Inflammatory macrophage treated with lipopolysaccharide for 1 hour (primary cell): Measurements from ENCODE around the gene SETDB1.
A peak's percentile ranks its signal among the peaks of the same experiment; 100 is the strongest.
"Not testable (repeated sequence)": the region's sequence is repeated elsewhere in the genome, so short reads cannot be mapped to it uniquely, and the experiment has no call there.

Source experiments
- DNase-seq, 2 donors: peaks; one replicate each; pipeline ENCODE4 v3.0.0-alpha.2; 2020 to 2022

The SETDB1 gene

DNA sequence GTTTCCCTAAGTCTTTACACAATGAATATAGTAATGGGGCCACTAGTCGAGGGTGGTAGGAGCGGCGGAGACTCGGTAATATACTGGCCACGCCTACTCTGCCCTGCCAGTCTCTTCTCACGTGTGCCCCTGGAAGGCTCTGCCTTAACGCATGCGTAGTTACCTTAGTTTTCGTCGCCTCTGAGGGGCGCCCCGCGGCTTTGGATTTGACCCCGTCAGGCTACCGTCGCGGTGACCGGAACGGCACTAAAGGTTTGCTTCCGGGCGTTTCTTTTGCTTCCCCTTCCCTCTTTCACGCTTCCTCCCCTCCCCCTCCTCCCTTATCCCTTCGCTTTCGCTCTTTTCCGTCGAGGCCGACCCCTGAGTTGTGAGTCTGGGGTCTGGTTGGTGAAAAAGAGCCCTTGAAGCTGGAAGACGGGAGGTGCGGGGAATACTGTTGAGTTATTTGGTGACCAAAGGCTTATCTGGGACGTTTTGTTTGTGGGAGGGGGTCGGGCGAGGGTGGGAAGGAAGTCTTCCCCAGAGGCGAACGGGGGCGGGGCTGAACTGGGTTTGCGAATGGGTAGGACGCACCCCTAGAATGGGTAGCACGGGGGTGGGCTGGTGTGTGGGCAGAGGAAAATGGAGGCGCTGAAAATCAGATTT, at the start of gene SETDB1:
Gene SETDB1 (plus strand): TSS at position 267 of the 645 bp plus-strand sequence. CDS start 1,352 bp downstream, outside the sequence.
- peak; percentile 97 for DNase-seq

GRCh38 chr1:150878931-150879330, 47.2 kb upstream of the SETDB1 start:
- not testable (repeated sequence) for DNase-seq

- peak; percentile 86 to 90 for DNase-seq
Measured at GRCh38 chr1:150881331-150882070, 44.7 kb upstream of the SETDB1 start.

- not testable (repeated sequence) for DNase-seq
Measured at GRCh38 chr1:150883121-150883520, 43.0 kb upstream of the SETDB1 start.

DNA sequence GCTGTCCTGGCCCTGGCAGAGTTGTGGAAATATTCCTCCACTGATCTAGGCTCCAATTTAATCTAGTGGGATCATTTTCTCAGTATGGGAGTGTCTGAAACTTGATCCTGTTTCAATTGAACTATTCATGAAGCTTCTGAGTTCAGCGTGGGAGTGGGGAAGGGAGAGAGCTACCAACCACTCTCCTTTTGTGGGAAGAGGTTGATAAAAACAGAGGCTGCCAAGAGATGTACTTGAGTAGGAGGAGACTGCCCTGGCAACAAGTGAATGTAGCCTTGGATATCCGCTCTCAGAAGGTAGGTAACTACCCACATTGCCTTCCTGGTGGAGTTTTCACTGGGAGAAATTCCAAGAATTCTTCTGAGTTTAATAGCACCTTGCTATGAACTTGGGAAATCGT, 39.1 kb upstream of the SETDB1 start, which contains the start of gene CTXND2:
Gene CTXND2 (plus strand): TSS at position 119 of the 400 bp plus-strand sequence. CDS start 25,179 bp downstream, outside the sequence.
- no peak for DNase-seq

DNA sequence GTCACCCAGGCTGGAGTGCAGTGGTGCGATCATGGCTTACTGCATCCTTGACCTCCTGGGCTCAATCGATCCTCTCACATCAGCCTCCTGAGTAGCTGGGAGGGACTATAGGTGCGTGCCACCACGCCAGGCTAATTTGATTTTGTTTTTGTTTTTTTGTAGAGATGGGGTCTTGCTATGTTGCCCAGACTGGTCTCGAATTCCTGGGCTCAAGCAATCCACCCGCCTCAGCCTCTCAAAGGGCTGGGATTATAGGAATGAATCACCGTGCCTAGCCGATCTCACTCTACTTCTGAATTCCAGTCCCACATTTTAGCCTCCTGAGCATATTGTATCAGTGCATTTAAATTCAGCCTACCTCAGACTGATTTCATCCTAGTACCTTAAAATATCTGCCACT, 37.4 kb upstream of the SETDB1 start:
- no peak for DNase-seq

- no peak for DNase-seq
Measured at GRCh38 chr1:150890033-150890416, 36.1 kb upstream of the SETDB1 start.

DNA sequence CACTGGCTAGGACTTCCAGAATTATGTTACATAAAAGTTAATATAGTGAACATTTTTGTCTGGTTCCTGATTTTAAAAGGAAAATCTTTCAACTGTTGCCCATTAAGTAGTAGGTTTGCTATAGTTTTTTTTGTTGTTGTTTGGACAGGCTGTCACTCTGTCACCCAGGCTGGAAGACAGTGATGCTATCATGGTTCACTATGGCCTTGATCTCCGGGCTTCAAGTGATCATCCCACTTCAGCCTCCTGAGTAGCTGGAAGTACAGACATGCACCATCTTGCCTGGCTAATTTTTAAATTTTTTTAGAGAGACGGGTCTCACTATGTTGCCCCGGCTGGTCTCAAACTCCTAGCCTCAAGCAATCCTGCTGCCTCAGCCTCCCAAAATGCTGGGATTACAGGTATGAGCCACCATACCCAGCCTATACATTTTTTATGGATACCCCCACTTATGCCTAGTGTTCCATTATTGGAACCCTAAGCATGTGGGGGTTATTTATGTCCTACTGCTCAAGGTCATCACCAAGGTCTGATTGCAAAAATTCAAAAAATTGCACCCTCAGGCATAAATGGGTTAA, 32.7 kb upstream of the SETDB1 start:
- DNase-seq, result no peak

DNA sequence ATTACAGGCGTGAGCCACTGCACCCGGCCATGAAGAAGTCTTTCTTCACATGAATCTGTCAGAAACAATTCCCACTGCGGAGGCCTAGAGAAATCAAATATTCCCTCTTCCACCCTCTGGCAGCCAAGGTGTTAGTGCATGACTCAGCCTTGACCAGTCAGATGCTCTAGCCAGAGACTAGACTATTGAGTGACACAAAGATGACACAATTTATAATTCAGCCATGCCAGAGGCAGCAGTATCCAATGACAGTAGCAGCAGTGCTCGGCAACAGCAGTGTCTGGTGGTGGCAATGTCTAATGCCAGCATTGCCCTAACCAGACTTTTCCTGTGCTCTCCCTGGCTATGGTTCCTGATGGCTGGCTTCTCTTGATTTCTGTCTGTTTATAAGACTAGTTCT, 30.5 kb upstream of the SETDB1 start:
- no peak for DNase-seq

DNA sequence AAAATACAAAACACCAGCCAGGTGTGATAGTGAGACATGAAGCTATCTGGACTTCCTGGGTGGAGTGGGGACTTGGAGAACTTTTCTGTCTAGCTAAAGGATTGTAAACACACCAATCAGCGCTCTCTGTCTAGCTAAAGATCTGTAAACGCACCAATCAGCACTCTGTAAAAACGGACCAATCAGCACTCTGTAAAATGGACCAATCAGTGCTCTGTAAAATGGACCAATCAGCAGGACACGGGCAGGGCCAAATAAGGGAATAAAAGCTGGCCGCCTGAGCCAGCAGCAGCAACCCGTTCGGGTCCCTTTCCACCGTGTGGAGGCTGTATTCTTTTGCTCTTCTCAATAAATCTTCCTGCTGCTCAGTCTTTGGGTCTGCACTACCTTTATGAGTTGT, 26.4 kb upstream of the SETDB1 start:
- not testable (repeated sequence) for DNase-seq

DNA sequence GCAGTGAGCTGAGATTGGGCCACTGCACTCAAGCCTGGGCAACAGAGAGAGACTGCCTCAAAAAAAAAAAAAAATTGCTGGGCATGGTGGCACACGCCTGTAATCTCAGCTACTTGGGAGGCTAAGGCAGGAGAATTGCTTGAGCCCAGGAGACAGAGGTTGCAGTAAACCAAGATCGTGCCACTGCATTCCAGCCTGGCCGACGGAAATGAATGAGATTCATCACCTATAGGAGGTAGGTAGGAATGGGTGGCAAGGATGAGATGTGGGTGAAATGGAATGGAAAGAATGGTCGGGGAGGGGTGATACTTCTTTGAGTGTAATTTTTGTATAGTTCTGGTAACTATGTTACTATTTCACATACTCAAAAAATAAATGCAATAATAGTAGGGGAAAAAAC, 23.8 kb upstream of the SETDB1 start:
- DNase-seq, result no peak

DNA sequence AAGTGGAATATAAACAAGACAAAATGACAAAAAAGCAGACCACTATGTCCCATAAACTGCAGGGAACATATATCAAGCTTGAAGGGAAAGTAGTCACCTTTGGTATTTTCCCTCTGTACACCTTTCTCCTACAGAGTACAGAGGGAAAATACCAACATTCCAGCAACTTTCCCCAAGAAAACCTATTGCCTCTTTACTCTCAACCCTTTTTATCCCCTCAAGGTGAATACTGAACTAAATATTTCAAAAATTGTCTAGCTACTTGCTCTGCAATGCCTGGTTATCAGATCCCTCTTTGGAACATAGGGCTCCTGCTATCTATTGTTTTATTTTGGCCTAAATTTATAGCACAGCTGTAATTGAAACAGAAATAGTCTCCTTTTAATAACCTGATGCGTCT, 23.4 kb upstream of the SETDB1 start:
- no peak for DNase-seq

DNA sequence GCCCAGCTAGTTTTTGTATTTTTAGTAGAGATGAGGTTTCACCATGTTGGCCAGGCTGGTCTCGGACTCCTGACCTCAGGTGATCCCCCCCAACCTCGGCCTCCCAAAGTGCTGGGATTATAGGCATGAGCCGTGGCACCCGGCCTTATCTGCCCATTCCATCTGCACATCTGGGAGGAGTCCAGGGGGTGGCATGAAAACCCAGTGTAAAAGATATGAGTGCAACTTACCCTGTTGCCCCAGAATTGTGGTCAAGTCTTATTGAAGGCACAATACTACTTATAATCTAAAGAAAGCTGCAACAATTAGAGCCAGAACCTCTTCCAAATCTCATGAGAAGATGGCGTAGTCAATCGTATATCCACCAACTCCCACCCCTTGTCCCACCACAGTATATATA, 20.9 kb upstream of the SETDB1 start:
- no peak for DNase-seq

DNA sequence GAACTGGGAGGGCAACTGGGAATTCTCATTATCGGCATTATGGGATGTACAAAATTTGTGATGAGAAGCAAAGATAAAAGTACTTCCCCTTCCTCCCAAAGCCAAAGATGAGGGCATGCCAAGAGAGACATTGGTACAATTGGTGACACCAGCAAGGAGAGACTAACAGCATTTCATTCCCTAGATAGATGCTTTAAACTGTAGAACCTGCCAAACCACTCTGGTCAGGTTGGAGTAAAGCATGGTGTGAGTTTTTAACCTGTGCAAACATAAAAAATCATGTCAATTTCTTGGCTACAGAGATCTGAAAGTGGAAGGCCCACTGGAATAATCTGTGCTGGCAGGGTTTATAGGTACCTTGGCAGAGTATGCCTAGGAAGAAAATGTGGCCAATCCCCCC, 19.8 kb upstream of the SETDB1 start:
- no peak for DNase-seq

GRCh38 chr1:150906813-150907212, 19.4 kb upstream of the SETDB1 start:
- DNase-seq, result no peak

DNA sequence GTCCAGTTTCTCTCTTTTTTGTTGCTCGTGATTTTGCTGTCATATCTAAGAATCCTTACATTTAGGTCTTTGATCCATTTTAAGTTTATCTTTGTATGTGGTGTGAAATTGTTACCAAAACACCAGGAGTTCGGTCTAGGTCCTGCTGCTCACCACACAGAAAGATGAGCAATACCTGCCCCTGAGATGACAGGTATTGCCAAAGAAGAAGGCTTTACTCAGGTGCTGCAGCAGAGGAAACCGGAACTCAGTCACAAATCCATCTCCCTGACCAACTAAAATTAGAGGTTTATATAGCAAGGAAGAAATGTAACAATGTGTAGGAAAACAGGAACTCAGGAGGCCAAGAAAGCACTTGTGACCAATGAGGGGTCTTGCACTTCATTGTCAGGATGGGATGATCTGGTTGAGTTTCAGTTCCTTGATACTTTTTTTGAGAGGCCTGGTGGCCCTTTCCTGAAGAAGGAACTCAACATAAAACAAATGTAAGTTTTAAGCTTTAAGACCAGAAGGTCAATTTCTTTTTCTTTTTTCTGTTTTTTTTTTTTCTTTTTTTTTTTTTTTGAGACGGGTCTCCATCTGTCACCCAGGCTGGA, 16.5 kb upstream of the SETDB1 start:
- DNase-seq, result peak in 1 of 2 donors; percentile 22

DNA sequence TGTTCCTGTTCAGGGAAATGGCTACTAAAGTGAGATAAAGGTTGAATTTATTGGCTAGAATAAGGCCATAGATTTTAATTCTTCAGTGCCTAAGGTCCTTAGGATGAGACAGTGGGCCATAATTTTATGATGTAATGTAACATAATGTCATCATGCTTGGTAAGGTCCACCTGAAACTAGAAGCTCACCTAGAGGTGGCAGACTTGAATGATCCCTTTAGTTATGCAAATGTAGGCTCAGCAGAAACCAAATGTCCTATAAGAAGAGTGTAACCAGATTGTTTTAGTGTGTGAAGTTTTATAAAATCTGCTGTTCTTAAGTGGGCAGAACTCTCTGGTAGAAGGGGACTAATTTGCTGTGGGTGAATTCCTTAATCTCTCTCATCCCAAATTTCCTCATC, 13.5 kb upstream of the SETDB1 start:
- DNase-seq, result no peak

DNA sequence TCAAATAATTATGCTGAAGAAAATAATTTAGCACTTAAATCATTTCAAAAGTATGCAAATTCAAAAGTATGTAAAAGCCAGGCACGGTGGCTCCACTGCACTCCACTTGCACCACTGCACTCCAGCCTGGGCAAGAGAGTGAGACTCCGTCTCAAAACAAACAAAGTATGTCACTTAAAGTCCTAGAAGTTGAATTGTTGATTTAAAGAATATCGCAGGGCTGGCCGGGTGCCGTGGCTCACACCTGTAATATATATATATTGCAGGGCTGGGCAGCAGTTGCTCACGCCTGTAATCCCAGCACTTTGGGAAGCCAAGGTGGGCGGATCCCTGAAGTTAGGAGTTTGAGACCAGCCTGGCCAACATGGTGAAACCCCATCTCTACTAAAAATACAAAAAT, 8.8 kb upstream of the SETDB1 start:
- no peak for DNase-seq

DNA sequence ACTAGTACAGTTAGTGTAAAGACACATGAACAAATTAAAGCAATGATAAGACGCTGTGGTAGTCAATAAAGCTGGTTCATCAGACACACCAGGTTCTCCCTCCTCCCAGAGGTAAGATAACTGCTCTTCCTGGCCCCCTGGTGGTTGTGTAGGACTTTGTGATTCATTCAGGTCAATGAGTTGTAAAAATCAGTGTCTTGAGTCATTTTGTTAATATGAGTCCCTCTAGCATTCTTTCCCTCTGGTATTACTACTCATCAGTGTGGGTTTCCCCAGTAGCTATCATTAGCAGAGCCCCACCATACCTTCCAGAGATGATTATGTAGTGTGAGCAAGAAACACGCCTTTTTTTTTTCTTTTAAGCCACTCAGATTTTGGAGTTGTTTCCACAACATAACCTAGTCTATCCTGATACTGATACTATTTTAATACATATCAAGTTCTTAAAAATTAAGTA, 3.6 kb upstream of the SETDB1 start:
- peak; percentile 57 to 82 for DNase-seq

- DNase-seq, result no peak
Measured at GRCh38 chr1:150925080-150925479, 1.1 kb upstream of the SETDB1 start.

DNA sequence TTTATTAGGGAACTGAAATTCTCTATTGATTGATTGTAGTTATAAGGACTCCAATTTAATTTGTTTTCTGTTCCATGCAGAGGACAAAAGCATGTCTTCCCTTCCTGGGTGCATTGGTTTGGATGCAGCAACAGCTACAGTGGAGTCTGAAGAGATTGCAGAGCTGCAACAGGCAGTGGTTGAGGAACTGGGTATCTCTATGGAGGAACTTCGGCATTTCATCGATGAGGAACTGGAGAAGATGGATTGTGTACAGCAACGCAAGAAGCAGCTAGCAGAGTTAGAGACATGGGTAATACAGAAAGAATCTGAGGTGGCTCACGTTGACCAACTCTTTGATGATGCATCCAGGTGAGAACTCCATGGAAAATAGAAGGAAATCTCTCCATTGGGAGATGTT, 1.5 kb downstream of the SETDB1 start:
- DNase-seq, result peak; percentile 56 to 61

DNA sequence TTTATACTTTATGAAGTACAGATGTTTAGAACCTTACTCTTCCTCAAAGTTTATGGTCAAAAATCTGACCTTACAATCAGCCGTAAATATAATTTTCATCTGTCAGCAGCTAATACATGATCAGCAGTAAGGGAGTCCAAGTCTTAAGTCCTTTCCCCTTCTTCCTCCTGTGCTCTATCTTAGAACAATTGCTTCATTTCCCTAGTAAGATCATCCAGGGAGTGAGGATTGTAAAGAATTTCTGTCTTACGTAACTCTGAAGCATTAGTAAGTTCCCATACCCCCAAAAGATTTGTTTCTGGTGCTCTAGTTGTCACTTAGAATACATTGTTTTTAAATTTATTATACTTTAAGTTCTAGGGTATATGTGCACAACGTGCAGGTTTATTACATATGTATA, 2.1 kb downstream of the SETDB1 start:
- peak in 1 of 2 donors; percentile 35 for DNase-seq

DNA sequence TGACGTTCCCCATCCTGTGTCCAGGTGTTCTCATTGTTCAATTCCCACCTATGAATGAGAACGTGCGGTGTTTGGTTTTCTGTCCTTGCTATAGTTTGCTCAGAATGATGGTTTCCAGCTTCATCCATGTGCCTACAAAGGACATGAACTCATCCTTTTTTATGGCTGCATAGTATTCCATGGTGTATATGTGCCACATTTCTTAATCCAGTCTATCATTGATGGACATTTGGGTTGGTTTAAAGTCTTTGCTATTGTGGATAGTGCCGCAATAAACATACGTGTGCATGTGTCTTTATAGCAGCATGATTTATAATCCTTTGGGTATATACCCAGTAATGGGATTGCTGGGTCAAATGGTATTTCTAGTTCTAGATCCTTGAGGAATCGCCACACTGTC, 2.6 kb downstream of the SETDB1 start:
- DNase-seq, result not testable (repeated sequence)

DNA sequence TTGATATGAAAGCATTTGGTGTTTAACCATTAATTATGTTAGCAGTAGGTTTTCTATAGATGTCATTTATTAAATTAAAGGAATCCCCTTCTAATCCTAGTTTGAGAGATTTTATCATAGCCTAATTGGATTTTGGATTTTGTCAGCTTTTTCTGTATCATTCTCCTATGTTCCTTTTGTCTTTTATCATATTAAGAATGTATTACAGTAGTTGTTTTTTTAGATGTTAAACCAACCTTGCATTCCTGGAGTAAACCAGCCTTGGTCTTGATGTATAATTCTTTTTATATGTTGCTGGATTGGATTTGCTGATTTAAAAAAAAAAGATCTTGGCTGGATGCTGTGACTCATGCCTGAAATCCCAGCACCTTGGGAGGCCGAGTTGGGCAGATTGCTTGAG, 5.6 kb downstream of the SETDB1 start:
- no peak for DNase-seq
